IPS-18a (cell line): ENCODE data around the gene CKB.
A peak's percentile ranks its signal among the peaks of the same experiment; 100 is the strongest.

Source experiments
- H3K27ac ChIP-seq: one replicate; pipeline ENCODE4 v1.5.1; 2013; ENCODE audit warnings: low read length
- H3K27me3 ChIP-seq: one replicate; pipeline ENCODE4 v1.6.1; 2013; ENCODE audit warnings: mild to moderate bottlenecking, low read length; ENCODE audit not compliant: control insufficient read depth, insufficient read depth
- H3K36me3 ChIP-seq: one replicate; pipeline ENCODE4 v1.6.1; 2013; ENCODE audit warnings: low read depth, low read length; ENCODE audit not compliant: control insufficient read depth
- H3K4me1 ChIP-seq: one replicate; pipeline ENCODE4 v1.6.1; 2013; ENCODE audit warnings: low read depth, low read length; ENCODE audit not compliant: control insufficient read depth
- H3K4me3 ChIP-seq: one replicate; pipeline ENCODE4 v1.5.1; 2013; ENCODE audit warnings: low read length
- H3K9ac ChIP-seq: one replicate; pipeline ENCODE4 v1.6.1; 2013; ENCODE audit warnings: mild to moderate bottlenecking, low read length, moderate library complexity
- H3K9me3 ChIP-seq: one replicate; pipeline ENCODE4 v1.6.1; 2013; ENCODE audit warnings: low read depth, low read length; ENCODE audit not compliant: control insufficient read depth

CKB gene

DNA sequence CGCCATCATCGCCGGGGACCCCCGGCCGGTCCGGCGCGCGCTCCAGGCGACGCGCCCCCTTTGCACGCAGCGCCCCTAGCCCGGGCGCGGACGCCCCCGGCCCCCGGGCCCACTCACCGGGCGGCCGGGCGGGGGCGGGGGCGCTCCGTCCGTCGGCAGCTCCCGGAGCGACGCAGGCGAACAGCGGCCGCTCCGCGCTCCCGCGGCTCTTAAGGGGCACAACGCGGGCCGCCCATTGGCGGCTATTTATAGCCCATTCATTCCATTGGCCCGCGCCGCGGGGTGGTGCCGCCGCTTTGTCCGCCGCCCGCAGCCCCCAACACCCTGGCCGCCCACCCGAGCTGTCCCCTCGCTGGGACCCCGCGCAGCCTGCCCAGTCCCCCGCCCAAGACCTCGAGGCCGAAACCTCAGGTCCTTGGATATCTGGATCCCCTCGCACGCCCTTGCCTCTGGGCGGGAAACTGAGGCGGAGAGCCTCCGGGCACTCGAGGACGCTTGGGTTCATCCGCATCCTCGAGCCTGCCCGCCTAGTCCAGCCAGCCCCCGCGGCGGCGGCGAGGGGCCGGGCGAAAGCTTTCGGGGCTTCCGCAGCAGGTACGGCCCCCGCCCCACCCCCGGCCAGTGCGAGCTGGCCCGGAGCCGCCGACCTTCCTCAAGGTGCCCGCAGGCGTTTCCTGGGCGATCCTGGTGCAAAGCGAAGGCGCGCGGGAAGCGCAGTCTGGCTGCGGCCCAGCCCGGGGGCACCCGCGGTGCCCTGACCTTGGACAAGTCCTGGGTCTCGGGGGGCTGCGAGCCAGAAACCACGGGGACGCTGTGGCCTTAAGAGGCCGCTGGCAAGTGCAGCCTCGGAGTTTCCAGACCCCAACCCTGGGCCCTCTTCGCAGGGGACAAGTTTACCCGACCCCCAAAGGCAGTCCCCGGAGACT lies at the start of gene CKB:
CKB (minus strand) TSS at position 182 of the 926 bp plus-strand sequence. CDS start 337 bp downstream, outside the sequence.
- peaks cover 3% of the 10 kb centered on the region for H3K4me1 ChIP-seq
- peak within 1 kb of the TSS; percentile 78 for H3K4me3 ChIP-seq
- H3K9me3 ChIP-seq, result no peaks in the 10 kb centered on the region
- H3K9ac ChIP-seq, result peak within 1 kb of the TSS; percentile 75
- peaks cover 12% of the 10 kb centered on the region for H3K36me3 ChIP-seq
- no peak within 1 kb of the TSS for H3K27ac ChIP-seq
- peaks cover 30% of the 10 kb centered on the region for H3K27me3 ChIP-seq

- H3K9ac ChIP-seq, result no peak overlapping the region
- H3K27me3 ChIP-seq, result no peaks in the 10 kb centered on the region
- no peaks in the 10 kb centered on the region for H3K4me1 ChIP-seq
- H3K36me3 ChIP-seq, result peaks cover 1% of the 10 kb centered on the region
- no peaks in the 10 kb centered on the region for H3K9me3 ChIP-seq
- no peak overlapping the region for H3K27ac ChIP-seq
- H3K4me3 ChIP-seq, result no peak overlapping the region
Measured at GRCh38 chr14:103569408-103569807, 46.8 kb upstream of the CKB start.

GRCh38 chr14:103568952-103569351 lies 46.3 kb upstream of the CKB start:
- Histone ChIP-seq H3K27ac (no peak overlapping the region), H3K9ac (no peak overlapping the region), H3K4me1 (no peaks in the 10 kb centered on the region), H3K36me3 (no peaks in the 10 kb centered on the region), H3K9me3 (no peaks in the 10 kb centered on the region), H3K27me3 (no peaks in the 10 kb centered on the region), H3K4me3 (no peak overlapping the region)

GRCh38 chr14:103563844-103564505 lies 41.3 kb upstream of the CKB start:
- Histone ChIP-seq H3K27ac (no peak overlapping the region), H3K36me3 (peaks cover 17% of the 10 kb centered on the region), H3K9me3 (no peaks in the 10 kb centered on the region), H3K27me3 (no peaks in the 10 kb centered on the region), H3K4me3 (peak overlapping the region; percentile 83), H3K9ac (peak overlapping the region; percentile 83), H3K4me1 (peaks cover 6% of the 10 kb centered on the region)

GRCh38 chr14:103563226-103563620 lies 40.6 kb upstream of the CKB start:
- H3K9me3 ChIP-seq, result no peaks in the 10 kb centered on the region
- H3K4me1 ChIP-seq, result peaks cover 6% of the 10 kb centered on the region
- peak overlapping the region; percentile 83 for H3K4me3 ChIP-seq
- H3K27ac ChIP-seq, result no peak overlapping the region
- H3K36me3 ChIP-seq, result peaks cover 24% of the 10 kb centered on the region
- peak overlapping the region; percentile 83 for H3K9ac ChIP-seq
- no peaks in the 10 kb centered on the region for H3K27me3 ChIP-seq

GRCh38 chr14:103562429-103563225 lies 40.0 kb upstream of the CKB start, which contains the start of the genes BAG5 and COA8:
Gene BAG5, minus strand, starts transcription at chr14:103562657. Its CDS starts 1,493 bp downstream, at chr14:103561164.
Gene COA8, plus strand, starts transcription at chr14:103562960. Its CDS starts 42 bp downstream, at chr14:103563002.
- Histone ChIP-seq H3K4me1 (peaks cover 6% of the 10 kb centered on the region), H3K27me3 (no peaks in the 10 kb centered on the region), H3K27ac (peak within 1 kb of the TSS; percentile 18), H3K4me3 (peak within 1 kb of the TSS; percentile 83), H3K9me3 (no peaks in the 10 kb centered on the region), H3K36me3 (peaks cover 26% of the 10 kb centered on the region), H3K9ac (peak within 1 kb of the TSS; percentile 83)

- Histone ChIP-seq H3K9ac (peak overlapping the region; percentile 83), H3K27ac (peak overlapping the region; percentile 18), H3K9me3 (no peaks in the 10 kb centered on the region), H3K4me1 (peaks cover 6% of the 10 kb centered on the region), H3K27me3 (no peaks in the 10 kb centered on the region), H3K4me3 (peak overlapping the region; percentile 83), H3K36me3 (peaks cover 26% of the 10 kb centered on the region)
Measured at GRCh38 chr14:103562179-103562428, 39.5 kb upstream of the CKB start.

- Histone ChIP-seq H3K4me3 (peak overlapping the region; percentile 83), H3K36me3 (peaks cover 26% of the 10 kb centered on the region), H3K27me3 (no peaks in the 10 kb centered on the region), H3K4me1 (peaks cover 6% of the 10 kb centered on the region), H3K9me3 (no peaks in the 10 kb centered on the region), H3K9ac (peak overlapping the region; percentile 83), H3K27ac (peak overlapping the region; percentile 18)
Measured at GRCh38 chr14:103561381-103562178, 39.0 kb upstream of the CKB start.

DNA sequence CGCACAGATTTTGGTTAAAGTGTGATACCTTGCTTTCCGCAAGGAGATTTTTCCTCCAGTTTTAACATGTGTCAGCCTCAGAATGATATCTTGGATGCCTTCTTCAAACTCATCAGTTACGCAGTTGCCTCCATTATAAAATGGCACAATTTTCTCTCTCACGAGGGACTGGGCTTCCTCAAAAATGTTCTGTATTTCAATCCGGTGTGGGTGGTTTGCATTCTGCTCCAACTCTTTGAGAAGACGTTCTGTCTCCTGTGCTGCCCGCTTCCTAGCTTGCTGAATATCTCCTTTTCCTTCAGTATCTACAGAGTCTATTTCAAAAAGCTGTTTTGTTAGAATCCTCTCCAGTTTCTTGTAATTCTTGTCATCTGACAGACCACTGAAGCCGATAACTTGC lies 38.1 kb upstream of the CKB start:
- peaks cover 6% of the 10 kb centered on the region for H3K4me1 ChIP-seq
- H3K9ac ChIP-seq, result no peak overlapping the region
- H3K9me3 ChIP-seq, result no peaks in the 10 kb centered on the region
- no peak overlapping the region for H3K27ac ChIP-seq
- peak overlapping the region; percentile 83 for H3K4me3 ChIP-seq
- H3K27me3 ChIP-seq, result no peaks in the 10 kb centered on the region
- H3K36me3 ChIP-seq, result peaks cover 26% of the 10 kb centered on the region

DNA sequence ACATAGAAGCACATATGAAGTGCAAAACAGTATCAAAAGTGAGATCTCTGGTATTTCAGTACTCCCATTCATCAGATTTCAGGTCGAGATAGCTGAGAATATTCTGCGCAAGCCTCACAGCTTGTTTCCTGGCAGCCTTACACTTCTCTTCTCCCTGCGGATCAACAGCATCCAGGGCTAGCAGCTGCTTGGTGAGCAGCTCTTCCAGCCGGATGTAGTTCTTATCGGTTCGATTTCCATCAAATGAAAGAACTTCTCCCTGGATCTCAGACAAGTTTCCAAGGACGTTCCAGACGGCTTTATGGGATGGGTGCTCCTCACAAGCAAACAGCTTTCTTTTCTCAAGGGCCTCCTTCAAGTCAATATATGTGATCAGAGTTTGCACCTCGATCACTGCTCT lies 37.1 kb upstream of the CKB start:
- Histone ChIP-seq H3K27ac (no peak overlapping the region), H3K36me3 (peaks cover 26% of the 10 kb centered on the region), H3K27me3 (no peaks in the 10 kb centered on the region), H3K4me3 (no peak overlapping the region), H3K4me1 (peaks cover 6% of the 10 kb centered on the region), H3K9ac (no peak overlapping the region), H3K9me3 (no peaks in the 10 kb centered on the region)
